Myocyte (in vitro differentiated cells): ENCODE data around the gene METTL25. TPM values are rescaled to one million over a fixed set of nuclear protein-coding genes. Genes with fewer than 3 reads are reported as not detected.

ENCODE experiments used
- DNase-seq: peaks from one replicate; pipeline ENCODE4 v3.0.0-alpha.2; 2012; ENCODE audit warnings: low read depth
- total RNA-seq: library from RNA; depleted of rRNA; stranded (reverse); fragments of >200 nt; gene quantifications from 2 replicates; pipeline ENCODE4 v1.2.3, GENCODE V29; 2014

The METTL25 gene
- total RNA-seq, 1 donor from 2014 or later = 7.0 TPM

DNA sequence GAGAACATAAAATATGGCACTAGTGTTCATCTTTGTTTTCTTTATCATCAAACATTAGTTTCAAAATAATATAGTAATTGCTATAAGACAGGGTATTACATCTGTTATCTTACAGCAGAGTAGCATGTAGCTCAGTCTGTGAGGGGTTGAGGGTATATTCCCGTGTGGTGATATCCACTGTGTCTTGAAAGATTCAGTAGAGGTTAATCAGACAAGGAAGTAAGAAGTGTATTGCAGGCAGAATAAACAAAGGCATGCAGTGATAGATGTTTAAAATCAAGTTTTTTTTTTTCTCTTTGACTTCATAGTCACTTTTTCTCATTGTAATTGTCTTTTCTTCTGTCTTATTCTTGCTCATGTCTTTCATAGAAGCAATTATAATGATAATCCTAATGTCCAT is 48.3 kb downstream of the METTL25 start:
- no peak for DNase-seq

- DNase-seq = no peak
These were observed 49.2 kb downstream of the METTL25 start for GRCh38 chr12:82407481-82407880.

GRCh38 chr12:82408844-82409243 is 50.5 kb downstream of the METTL25 start:
- DNase-seq = no peak

- no peak for DNase-seq
These were observed 53.4 kb downstream of the METTL25 start for GRCh38 chr12:82411546-82412230.

- no peak for DNase-seq
These were observed 53.9 kb downstream of the METTL25 start for GRCh38 chr12:82412246-82412645.

DNA sequence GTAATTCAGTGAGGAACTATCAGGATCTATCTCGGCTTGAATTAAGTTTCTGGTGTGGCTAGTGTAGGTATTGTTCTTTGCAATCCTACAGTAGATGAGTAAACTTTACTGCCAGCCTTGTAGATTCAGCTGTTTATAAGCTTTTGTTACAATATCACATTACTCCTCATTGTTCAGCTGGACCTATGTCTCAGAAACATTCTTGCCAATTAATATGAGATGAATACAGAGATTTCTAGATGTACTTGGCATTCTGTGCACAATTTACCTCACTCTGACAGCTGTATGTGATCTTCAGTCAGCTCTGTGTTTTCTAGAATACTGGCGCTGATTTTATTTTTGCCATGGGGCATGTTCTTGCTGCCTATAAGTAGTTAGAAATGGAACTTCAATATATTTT is 55.7 kb downstream of the METTL25 start:
- peak; percentile 46 for DNase-seq

DNA sequence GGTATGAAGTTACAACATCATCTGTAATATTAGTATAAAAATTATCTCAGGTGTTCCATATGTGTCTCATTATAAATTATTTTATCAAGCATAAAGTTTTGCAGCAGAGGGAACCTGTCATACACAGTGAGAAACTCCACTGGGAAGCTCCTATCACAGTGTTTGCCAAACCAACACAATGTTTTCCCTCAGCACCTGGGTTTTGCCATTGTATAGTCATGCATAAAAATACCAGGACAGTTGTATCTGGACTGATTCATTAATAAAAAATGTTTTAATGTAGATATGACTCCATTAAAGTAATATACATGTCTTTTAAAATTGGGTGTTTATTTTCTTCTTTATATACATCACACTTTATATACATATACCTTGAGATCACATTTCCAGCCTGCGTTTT is 56.6 kb downstream of the METTL25 start:
- peak; percentile 36 for DNase-seq

DNA sequence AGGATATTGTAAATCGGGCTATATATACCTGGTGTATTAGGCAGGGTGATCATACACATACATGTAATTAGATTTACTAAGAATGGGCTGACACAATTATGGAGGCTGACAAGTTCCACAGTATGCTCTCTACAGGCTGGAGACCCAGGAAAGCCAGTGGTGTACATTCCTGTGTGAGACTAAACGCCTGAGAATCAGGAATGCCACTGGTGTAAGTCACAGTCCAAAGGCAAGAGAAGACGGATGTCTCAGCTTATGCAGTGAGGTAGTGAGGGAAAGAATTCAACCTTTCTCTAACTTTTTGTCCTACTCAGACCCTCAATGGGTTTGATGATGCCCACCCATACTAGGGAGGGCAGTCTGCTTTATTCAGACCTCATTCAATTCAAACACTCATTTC is 57.1 kb downstream of the METTL25 start:
- DNase-seq = peak; percentile 63

DNA sequence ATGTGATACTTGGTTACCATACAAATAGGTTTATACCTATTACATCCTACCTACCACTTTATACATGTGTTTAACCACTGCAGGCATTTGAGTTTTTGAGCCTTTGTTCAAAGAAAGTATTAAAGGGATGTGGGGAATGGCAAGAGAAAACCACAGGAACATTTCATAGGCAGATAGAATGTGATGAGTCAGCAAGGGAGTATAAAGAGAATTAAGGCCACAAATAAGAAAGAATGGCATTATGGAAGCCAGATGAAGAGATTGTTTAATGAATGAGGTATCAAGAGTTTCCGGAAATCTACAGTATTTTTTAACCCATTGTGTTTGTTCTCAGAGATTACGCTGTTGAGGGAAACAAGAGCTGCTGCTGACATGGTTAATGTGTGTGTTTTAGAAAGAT is 66.9 kb downstream of the METTL25 start:
- DNase-seq = peak; percentile 57

DNA sequence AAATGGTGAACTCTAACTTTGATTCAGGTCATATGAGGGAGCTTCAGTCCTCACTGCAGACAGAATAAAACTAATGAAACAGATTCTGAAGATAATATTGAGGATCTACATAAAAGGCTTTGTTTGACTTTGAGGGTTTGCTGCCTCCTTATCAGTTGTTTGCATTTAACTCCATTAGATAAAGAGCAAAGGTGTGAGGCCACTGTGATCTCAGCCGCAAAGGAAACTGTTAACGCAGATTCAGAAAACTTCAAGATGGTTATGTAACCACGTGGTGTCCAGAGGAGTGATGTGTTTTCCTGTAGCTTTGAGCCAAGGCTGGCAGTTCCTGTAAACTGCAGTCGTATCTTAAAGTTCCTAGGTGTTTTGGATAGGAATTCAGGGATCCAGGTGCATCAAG is 67.8 kb downstream of the METTL25 start:
- DNase-seq = no peak

- no peak for DNase-seq
These were observed 68.3 kb downstream of the METTL25 start for GRCh38 chr12:82426586-82426985.

DNA sequence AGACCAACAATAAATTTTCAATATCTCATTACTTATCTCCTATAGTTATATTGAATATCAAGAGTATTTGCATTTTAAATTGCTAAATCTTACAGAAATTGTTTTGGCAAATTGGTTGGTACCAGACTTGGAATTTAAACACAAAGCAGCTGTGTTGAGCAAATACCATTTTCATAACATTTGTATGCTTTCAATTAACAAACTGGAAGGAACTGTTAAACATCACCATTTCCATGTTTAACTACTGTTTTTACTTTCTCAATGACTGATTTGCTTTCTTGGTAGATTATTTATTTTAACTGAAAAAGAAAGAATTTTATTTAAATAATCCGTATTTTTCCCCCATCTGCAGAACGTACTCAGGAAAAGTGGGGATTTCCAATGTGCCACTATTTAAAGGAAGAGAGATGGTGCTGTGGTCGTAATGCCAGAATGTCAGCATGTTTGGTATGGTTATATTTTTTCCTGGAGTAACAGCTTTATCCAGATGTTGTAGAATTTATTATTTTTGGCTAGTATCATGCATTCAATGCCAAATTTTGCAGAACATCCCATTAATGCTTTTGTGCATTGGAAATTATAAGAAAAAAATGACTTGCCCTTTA is 72.3 kb downstream of the METTL25 start:
- DNase-seq = no peak

DNA sequence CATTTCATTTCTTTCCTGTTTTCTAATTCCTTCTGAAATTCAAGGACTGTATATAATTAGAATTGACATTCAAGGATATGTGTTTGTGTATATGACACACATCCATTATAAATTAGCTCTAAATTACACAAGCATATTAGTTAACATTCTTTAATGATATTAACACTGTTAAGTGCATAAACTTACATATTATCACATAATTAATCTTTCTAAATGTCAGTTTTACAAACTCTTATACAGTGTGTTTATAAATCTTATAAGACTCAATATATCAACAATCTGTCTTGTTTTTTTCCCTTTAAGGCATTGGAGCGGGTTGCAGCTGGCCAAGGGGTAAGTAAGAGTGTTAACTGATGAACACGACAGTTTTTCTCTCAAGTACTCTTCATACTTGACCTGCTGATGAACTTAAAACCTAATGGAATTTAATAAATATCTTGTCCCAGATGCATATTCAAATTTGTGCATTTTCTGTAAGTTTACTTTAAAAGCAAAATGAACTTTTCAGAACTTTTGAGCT is 76.1 kb downstream of the METTL25 start:
- no peak for DNase-seq

GRCh38 chr12:82436354-82436753 is 78.0 kb downstream of the METTL25 start:
- no peak for DNase-seq

DNA sequence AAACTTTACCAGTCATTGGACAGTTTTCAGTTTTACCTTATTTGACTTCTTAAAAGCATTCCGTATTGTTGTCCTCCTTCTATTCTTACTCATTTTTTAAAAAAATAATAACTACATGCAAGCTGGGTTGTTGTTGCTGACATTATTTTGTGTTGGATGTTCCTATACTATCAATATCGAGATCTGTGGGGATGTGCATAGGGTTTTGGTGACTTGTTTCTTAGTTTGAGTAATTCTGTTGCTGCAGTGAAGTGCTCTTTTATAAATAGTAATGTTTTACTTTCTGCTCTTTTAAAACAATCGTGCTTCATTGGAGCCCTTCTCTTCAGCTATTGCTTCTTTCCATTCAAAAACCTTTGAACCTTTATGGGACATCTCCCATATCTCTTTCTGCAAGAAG is 79.4 kb downstream of the METTL25 start:
- no peak for DNase-seq

DNA sequence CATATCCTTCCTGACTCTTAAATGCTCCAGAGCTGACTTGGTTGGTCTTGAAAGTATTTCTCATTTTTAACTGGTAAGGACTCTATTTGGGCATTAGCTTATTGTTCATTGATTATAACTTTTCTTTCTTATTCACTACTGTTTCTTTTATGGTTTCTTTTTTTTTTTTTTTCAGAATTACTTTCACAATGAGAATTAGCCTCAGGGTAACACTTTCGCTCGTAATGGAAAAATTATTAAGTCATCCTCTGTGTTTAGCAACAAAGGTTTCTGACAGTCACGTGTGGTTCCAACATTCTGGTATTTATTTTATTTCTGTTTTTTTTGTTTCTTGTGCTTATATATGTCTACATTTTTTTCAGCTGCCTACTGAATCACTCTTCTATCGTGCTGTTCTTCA is 80.0 kb downstream of the METTL25 start:
- DNase-seq = no peak

DNA sequence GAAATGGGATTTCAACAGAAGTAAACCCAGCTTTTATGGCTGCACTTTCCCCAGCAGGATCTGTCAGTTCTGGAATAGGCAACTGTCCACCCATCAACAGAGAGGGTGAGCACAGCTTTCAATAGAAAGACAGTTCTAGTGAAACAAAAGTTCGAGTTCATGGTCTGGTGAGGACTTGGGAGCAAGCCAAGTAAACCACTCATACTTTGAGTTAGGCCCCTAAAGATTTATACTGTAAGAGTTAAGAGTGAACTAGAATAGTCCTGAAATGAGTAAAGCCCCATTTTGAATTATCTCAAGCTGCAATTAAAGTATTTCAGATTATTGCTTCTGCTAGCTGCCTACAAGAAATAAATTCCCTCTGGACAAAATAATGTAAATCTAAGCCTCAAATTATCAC is 82.6 kb downstream of the METTL25 start:
- no peak for DNase-seq

DNA sequence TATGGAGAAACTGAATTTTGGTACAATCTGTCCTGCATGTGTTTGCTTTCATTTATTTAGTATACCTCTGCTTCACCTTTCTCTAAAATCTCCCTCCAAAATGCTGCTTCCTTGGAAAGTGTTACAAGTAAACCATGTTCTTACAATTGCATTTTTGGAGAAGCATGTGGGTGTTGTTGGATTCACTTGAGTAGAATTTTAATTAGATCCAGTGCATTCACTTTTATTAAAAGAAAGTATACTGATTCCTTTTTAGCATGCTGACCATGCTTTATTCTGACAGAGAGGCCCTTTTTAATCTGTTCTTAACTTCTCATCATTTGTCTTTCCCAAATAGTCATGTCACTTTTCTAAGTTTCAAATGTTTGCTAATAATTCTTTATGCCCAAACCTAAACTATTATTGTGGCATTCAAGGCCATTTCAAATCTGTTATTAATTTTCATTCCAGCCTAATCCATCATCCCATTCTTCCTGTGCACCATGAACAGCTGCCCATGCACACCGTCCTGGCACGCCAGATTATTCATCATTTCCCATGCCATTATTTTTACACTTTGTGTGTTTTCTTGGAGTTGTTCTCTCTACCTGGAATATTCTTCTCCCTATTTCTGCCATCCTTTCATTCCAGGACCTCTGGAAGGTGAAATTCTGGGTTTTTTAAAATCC is 90.7 kb downstream of the METTL25 start:
- DNase-seq = no peak

DNA sequence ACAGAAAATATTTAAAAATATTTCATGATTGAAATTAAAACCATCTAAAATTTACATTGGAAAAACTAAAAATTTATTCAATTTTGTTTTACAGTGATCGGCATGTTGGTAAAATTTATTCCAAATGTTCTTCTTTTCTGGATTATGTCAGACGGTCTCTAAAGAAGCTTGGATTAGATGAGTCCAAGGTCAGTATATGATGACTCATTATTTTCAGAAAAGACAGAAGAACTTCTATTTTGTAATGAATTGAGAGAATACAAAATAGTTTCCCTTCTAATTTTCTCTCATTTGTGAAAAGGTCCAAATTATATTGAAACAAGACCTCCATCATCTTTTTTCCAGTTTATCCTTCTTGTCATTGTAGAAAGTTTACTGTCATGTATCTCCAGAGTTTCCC is 98.3 kb downstream of the METTL25 start:
- no peak for DNase-seq

DNA sequence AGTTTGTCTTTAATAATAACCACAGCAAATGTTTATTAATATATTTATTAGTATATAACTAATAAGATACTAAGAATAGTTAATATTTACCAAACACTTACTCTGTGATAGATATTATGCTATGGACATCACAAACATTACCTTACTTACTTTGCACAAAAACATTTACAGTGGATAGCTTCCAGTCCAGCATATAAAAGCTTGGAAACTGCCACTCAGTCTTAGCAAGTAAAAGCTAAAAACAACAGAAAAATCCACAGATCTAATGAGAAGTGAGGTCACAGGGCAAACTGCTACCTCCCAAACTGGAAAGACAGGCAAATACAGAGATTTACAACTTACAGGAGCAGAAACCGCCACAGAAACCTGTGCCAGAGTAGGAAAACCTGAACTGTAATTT is 99.8 kb downstream of the METTL25 start:
- no peak for DNase-seq

DNA sequence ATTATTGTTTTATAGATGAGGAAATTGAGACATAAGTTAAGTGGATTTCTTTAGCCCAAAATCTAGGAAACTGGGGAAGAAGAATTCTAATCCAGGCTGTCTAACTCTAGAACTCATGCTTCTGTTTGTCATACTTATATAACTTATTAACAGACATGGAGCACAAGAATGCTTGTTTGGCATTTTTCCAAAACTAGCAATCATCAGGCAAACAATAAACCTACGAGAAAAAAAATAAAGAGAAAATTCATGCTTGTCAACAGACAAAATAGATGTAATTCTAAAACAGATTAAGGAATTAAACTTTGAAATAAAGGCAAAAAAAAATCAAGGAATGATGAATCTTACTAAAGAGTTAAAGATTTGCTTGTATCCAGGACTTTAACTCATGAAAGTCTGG is 103.1 kb downstream of the METTL25 start:
- DNase-seq = no peak

DNA sequence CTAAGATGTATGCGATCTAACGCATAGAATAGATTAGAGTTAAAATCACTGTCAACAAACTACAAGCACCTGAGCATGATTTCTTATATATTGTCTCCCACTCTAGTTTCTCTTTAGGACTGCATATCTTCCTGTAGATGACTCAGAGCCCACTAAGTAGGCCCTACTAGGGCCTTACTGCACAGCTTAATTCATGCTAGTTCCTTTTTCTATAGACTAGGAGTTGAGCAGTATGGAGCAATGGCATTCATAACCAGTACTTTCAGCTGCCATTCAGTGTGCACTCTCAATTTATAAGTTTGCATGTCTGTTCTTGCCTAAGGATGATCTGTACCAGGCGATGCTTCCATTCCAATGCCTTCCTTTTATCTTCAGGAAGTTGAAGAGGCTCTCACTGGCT is 103.5 kb downstream of the METTL25 start:
- no peak for DNase-seq

GRCh38 chr12:82468563-82468962 is 110.2 kb downstream of the METTL25 start:
- DNase-seq = no peak
